NCI-H1048 (cell line): ENCODE data around the gene SMPD2.

Source experiments
- DNase-seq: peaks from one replicate; lab custom pipeline; 2025; lab: John Stamatoyannopoulos, UW

The SMPD2 gene

GRCh38 chr6:109446541-109446940 is 6.0 kb downstream of the SMPD2 start:
- DNase-seq = no peak

- no peak for DNase-seq
Observed at GRCh38 chr6:109447087-109447486, 6.6 kb downstream of the SMPD2 start.

GRCh38 chr6:109447878-109448555 is 7.5 kb downstream of the SMPD2 start:
- DNase-seq = no peak

GRCh38 chr6:109448615-109449014 is 8.1 kb downstream of the SMPD2 start:
- DNase-seq = no peak

DNA sequence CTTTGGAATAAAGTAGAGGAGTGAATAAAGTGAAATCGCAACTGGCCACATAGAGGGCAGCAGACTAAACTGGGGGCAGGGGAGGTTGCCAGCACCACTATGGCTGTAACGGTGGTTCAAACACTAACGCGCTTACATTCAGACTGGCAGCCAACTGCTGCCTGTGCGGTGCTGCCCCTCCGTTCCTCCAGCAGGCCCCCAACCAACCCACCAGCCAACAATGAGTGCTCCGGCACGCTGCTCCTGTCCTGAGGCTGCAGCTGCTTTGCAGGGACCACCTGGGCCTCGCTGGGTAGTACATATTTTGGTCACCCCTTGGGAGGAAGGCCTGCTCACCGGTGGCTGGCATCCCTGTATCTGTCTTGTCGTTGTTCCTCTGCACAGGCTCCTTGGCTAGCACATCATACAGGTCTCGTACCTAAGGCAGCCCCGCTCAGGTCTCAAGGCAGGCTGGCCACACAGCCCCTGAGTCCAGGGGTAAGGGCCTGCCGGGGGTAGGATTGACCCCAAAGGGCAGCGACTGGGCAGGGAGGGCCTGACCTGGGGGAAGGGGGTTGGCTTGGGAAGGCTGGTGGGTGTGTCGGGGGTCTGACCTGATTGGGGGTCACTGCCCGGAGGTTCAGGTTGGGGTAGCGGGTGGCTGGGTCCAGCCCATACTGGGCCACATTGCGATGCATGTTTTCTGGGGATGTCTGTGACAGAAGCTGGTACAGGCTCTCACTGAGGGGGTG is 8.7 kb downstream of the SMPD2 start:
- no peak for DNase-seq

DNA sequence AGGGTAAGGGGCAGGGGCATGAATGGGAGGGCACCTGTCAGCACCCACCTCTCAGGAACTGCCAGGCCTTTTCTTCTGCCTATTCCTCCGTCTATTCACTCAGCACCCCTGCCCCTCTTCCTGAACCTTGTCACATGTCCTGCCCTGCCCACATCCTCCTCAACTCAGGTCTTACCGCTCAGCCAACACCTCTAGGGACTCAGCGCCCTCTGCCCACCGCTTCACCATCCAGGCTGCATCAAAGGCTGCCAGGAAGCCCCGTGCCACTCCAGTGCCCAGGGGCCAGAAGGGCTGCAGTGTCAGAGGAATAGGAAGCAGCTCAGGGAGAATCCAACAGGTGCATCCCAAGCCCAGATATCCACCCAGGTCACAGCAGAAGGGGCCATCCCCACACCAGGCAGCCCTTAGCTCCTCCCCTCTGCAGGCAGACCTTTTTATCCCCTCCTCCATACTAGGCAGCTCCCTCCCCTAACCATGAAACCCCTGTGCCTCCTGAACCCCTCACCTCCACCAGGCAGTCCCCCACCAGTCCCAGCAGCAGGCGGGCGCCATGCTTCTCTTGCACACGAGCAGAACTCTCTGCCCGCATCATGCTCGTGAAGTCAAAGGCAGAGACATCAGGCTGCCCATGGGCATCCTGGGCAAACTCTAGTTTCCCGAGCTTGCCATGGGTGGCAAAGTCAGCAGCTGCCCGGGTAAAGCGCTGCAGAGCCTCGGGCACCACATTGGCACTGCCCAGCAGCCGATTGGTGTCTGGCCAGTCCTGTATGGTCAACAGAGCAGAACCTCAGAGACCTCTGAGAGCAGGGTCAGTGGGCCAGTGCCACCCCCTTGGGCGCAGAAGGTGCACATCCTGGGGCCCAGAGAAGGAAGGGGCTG is 9.5 kb downstream of the SMPD2 start:
- no peak for DNase-seq

- no peak for DNase-seq
Observed at GRCh38 chr6:109450801-109451200, 10.3 kb downstream of the SMPD2 start.

DNA sequence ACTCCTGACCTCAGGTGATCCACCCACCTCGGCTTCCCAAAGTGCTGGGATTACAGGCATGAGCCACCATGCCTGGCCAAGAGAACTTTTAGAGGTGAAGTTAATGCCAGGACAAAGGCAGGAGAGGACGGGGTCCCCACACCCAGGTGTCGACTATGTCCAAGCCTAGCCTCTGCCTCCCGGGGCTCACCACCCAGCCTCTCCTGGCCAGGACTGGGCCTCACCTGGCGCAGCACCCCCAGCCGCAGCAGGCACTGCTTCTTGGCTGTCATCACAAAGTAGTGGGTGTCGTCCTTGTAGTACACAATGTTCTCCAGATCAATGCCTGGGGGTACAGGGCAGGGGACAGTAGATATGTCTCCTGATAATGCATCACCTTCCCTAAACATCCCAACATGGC is 10.9 kb downstream of the SMPD2 start:
- DNase-seq = no peak

- no peak for DNase-seq
Observed at GRCh38 chr6:109452181-109452580, 11.7 kb downstream of the SMPD2 start.

DNA sequence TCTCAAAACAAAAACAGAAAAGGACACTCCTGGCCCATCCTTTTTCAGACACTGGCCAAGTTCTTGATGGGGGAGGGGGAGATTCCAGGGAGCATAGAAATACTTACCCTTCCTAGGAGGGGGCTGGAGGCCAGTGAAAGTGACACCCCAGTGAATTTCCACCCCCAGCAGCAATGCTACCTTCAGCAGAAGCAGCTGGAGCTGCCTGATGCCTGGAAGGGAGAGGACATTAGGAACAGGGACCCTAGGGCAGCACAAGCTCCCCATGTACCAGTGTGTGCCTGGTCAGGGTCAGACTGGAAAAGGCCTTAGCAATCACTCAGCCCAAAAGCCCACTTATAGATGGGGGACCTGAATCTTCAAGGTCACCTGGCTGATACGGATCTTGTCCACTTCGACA is 12.6 kb downstream of the SMPD2 start:
- DNase-seq = no peak

GRCh38 chr6:109453594-109454495 is 13.3 kb downstream of the SMPD2 start:
- no peak for DNase-seq

DNA sequence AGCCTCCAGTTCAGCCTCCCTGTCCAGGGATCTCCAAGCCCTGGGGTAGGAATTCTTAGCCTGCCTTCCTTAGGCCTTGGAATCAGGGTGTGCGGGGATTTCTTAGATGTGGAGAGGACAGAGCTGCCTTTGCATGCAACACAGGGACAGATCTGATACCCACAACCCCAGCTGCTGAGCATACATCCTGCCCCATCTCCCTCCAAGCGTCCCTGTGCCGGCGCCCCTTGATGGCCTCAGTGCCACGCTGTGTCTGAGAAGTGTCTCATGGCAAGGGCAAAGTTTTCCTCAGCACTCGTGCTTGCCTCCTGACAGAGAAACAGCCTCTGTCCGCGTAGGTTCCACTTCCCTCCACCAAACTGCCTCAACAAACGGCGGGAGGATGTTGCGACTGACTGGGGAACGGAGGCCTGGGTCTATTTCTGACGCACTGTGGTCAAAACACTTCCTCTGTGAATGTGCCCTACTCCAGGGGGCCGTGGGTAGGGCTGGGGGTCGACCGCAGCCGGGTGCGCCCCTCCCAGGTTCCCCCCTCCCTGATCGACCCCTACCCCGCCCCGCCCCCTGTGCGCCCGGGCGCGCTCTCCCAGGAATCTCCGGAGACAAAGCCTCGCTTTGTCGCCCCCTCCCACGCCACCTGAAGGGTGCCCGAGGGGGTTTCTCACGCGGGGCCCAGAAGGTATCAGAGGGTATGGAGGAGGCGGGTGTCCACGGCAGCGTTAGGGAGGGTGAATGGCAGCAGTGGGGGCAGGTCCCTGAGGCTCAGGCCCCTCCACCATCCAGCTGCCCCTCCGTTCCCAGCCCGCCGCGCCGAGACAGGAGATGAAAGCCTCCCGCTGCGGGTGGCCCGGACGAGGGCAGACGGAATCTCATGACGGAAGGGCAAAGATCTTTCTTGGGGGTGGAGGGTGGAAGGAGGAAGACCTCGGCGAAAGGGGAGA is 14.2 kb downstream of the SMPD2 start:
- DNase-seq = no peak

- DNase-seq = no peak
Observed at GRCh38 chr6:109455437-109456110, 15.1 kb downstream of the SMPD2 start, which contains the start of gene MICAL1. TSS of gene MICAL1 (minus strand) at chr6:109455772. CDS start at chr6:109454196, 1,576 bp downstream.

DNA sequence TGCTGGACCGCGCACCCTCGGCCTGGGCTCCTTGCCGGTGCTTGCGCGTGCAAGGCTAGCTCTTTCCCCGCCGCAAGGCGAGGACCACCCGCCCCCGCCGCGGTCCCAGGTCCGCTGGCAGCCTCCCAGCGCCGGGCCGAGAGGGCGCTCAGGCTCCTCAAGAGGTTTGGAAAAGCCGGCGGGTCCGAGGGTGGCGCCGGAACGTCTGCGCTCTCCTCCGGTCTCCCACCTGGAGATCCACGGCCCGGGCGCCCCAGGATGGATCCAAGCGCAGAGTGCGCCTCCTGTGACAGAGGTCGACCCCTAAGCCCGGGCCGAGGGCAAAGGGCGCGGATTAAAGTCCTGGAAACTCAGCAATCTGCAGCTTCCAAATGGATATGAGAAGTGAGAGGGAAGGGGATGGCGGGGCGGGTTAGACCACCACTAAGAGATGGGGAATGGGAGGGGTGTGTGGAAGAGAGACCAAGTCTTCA is 15.6 kb downstream of the SMPD2 start:
- DNase-seq = no peak

DNA sequence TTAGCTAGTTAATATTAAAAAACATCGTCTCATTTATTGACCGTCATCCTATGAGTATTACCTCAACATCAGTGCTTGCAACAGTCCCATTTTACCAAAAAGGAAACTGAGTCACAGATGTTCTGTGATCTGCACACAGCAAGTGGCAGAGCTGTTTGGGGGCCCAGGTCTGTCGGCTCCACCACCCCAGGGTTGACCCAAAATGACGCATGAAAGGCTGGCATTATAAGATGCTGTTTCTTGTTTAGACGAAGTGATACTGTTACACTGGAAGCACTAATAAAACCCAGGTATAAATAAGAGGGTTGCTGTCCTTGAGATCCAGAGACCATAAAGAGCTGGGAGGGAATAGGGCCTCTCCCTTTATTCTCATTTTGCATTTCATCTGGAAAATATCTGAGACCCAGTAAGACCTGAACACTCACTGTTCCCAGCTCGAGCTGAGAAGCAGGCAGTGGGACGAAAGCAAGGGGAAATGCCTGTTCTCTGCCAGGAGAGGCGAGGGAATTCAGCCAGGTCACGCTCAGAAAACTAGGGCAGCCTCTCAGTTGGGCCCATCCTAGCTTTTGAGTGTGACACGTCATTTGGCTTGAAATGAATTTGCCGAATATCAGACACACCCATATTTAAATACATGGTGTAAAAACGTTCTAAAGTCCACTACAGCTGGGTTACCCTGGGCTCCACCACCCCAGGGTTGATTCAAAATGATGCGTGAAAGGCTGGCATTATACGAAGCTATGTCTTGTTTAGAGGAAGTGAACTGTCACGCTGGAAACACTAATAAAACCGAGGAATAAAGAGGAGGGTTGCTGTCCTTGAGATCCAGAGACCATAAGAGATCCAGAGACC is 16.4 kb downstream of the SMPD2 start:
- DNase-seq = no peak

DNA sequence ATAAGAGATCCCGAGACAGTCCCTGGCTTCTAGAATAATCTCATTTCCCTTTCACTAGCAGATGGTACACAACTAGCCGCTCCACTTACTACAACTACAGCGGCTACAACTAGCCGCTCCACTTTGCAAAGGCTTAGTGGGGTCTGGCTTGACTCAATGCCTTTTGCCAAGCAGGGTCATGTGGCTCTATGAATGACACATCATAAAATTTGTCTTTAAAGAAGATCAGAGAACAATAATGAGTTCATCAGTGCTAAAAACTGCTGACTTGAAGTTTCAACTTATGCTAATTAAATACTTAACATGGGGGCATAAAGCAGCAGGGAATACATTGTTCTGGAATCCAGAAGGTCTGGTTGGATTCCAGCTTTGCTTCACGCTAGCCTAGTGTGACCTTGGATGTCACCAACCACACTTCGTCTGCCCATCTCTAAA is 17.1 kb downstream of the SMPD2 start:
- DNase-seq = no peak

DNA sequence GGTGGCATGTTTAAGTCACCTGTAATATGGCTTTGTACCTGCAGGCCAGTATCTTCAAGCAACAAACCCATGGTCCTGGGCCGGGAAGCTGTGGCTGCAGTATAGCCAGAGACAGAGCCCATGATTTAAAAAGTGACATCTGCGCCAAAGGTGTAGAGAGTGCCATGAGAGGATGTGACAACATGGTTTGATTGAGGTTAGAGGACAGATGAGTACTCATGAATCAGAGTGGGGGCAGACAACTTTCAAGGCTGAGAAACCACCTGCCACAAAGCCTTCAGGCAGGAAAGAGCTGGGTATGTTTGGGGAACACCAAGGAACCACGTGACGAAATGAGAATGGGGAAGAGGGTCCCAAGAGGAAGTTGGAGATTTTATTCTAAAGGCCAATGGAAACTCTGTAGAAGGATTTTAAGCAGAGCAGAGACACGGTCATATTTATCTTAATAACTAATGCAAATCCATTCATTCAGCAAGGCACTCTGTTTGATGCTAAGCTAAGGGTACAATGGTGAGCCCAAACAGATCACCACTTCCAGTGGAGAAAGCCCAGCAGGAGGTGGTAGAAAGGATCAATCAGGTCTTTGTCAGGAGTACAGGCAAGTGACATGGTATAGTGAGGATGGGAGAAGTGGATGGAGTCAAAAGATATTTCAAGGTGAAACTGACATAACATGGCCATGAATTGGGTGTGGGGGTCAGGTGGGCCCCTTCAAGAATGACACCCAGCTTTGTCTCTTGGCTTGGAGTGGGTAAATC is 18.4 kb downstream of the SMPD2 start:
- DNase-seq = no peak
